ENCODE results near the gene SLC16A4.

SLC16A4 gene

DNA sequence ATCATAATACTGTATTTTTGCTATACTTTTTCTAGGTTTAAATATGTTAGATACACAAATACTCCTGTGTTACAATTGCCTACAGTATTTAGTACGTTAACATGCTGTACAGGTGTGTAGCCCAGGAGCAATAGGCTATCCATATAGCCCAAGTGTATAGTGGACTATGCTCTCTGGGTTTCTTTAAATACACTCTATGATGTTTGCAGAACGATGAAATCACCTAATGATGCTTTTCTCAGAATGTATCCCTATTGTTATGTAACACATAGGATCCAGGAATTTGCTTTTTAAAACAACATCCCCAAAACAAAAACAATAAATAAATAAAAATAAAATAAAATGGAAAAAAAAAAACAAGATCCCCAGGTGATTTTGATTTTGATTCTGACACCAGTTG, 69.8 kb downstream of the SLC16A4 start:
- no peak for DNase-seq

DNA sequence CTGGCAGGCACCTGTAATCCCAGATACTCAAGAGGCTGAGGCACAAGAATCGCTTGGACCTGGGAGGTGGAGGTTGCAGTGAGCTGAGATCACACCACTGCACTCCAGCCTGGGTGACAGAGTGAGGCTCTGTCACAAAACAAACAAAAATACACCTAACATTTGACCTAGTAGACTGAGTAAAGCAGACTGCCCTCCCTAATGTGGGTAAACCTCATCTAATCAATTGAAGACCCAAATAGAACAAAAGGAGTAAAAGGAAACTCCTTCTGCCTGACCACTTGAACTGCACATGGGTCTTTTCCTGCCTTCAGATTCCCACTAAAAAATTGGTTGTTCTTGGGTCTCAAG, 70.7 kb downstream of the SLC16A4 start:
- no peak for DNase-seq

DNA sequence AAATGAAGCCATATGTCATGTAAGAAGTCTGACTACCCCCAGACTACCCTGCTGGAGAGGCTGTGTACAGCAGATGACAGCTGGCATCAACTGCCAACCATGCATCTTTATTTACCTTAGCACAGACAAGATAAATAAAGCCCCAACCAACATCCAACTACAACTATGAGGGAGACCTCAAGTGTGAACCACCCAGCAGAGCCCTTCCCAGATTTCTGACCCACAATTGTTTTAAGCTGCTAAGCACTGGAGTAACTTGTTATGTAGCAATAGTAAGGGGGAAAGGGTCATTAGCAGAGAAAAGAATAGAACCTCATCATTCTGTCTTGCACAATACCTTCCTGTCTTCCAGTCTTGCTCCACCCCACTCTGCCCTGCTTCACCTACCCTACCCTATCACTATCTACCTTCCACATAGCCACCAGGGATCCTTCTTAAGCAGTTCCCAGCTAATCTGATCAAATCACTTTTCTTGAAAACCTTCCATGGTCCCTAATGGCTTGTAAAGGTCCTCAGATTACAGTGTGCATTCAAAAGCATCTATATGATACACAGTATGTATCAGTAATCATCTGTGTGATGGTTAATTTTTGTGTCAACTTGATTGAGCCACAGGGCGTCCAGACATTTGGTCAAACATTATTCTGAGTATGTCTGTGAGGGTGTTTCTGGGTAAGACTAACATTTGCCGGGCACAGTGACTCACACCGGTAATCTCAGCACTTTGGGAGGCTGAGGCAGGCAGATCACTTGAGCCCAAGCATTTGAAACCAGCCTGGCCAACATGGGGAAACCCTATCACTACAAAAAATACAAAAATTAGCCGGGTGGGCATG, 71.3 kb downstream of the SLC16A4 start:
- DNase-seq = no peak

DNA sequence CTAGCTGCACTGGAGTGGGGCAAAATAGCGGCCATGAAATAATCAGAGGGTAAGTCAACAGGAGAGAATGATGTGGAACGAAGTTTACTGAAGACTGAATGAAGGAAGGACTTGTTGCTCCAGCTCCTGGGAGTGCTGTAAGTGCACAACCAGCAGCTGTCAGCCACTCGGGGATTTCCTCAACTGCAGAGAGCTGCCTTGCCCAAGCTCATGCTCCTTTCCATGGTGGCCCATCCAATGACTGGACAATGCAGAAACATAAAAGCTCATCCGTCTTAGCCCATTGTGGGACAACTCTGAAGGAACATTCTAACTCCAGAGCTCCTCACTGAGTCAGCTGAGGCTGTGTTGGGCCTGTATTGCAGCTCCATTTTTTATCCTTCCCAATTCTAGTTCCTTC, 72.8 kb downstream of the SLC16A4 start:
- no peak for DNase-seq

DNA sequence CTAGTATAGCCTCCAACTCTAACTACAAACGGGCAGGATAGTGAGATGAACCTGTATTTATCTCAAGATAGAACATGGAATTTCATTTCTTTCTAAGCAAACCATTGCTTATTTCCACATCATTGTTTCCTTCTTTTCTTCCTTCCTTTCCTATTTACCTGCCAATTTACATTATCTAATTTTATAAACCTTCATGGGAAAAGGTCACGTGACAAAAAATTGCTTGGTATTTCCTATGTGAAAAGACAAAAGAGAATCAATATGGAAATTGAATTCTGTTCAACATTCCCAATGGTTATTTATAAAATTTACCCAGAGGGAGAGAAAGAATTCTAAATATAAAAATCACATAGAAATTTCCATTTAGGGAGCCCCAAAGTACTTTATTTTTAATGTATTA, 74.1 kb downstream of the SLC16A4 start:
- DNase-seq = no peak
